SW 1271 (cell line): ENCODE data around the gene PTGR3.

Source experiments
- DNase-seq, 2 experiments: peaks; one replicate each; lab custom pipeline; 2025; lab: John Stamatoyannopoulos, UW

Gene PTGR3

GRCh38 chr18:75169411-75169810 is 39.5 kb downstream of the PTGR3 start:
- DNase-seq = no peak

DNA sequence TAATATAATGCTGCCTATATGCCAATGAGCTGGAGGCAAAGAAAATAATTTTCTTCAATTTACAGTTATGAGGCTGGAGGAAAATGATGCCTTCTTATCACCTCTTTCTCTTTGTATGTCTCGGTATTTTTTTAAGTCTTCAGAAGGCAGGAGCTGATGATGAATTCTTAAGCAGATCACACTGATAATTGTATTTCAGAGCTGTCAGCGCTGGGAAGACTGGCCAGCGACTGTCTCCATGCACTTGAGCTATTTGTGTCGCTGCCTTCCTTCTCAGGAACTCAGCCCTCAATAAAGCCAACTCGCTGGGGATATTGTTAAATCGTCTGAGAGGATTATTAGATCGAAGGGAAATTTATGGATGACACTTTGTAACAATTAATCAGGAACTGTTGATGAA is 40.3 kb downstream of the PTGR3 start:
- no peak for DNase-seq

GRCh38 chr18:75167759-75168618 is 41.0 kb downstream of the PTGR3 start:
- no peak for DNase-seq

DNA sequence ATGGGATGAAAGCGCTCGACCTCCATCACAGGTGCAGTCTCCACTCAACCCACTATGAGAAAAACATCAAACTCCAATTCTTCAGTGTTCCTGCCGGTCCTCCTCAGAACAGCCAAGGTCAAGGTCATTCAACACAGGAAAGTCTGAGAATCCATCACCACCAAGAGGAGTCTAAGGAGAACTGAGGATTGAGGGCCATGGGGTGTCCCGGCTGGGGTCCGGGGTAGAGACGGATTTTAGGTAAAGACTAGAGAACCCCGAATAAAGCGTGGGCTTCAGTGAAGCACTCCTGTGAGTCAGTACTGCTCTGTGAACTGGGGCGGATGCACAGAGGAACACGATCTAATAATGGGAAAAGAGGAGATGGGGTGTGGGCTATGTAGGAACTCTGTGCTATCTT is 41.8 kb downstream of the PTGR3 start:
- no peak for DNase-seq

DNA sequence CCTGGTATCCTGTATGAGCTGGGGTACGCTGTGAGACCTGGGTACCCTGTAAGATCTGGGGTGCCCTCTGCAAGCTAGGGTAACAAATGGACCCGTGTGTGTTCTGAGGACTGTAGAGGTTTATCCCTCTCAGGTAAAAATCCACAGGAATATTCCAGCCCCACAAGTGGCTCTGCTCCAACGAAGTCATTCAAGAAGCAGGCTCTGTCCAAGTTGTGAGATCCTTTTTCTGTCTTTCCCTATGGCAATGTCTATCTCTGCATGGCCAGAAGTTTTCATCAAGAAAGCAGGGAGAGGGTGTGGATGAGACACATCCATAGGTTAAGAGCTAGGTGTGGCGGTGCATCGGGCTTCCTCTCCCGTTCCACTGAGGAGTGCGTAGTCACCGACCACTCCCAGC is 43.0 kb downstream of the PTGR3 start:
- DNase-seq = no peak

DNA sequence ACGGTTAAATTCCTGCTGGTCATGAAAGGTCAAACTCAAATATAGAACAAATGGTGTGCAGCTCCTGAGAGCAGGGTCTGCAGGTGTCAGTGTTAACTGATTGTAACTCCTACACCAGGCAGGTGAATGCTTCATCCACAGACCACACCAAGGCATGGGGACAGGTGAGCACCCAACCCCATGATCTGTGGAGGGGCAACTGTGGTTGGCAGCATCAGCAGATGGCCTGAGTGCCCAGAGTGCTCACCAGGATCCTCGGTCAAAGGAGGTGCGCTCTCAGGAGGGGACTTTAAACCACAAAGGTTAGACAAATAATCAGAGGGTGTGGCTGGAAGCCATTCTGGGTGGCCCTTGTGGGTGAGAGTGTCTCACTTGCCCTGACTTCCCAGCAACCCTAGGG is 44.5 kb downstream of the PTGR3 start:
- no peak for DNase-seq

DNA sequence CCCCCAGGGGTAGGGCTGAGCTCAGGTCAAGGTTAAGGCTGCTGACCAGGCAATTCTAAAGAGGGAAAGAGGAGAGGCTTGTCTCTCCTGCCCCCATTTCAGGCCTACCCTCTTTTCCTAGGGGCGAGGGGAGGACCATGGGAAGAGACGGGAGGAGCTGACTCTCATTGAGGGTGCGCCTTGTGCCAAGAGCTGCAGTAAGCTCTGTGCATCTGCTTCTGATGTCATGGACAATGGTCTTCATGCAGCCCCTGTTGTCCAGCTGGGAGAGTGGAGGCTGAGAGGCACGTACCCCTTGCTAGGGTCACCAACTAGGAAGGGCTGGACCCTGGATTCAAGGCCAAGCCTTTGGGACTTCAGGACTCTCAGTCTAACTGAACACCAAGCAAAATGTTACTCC is 45.2 kb downstream of the PTGR3 start:
- no peak for DNase-seq

GRCh38 chr18:75162978-75163377 is 46.0 kb downstream of the PTGR3 start:
- no peak for DNase-seq

DNA sequence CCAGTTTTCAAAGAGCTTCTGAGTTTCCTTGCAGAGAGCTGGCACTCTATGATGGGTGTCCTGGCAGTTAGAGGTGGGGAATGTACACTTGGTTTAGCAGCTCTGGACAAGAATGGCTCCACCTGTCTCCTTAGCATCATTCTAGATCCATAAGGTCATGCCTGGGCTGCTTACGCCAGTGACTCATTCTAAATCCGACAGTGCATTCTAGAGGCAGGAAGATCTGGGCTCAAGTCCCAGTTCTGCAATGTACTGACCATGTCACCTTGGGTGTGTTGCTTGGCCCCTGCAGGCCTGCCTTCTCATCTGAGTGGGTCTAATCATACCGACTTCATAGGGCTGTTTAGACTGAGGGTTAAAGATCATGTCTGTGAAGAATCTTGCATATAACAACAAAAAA is 46.5 kb downstream of the PTGR3 start:
- no peak for DNase-seq

DNA sequence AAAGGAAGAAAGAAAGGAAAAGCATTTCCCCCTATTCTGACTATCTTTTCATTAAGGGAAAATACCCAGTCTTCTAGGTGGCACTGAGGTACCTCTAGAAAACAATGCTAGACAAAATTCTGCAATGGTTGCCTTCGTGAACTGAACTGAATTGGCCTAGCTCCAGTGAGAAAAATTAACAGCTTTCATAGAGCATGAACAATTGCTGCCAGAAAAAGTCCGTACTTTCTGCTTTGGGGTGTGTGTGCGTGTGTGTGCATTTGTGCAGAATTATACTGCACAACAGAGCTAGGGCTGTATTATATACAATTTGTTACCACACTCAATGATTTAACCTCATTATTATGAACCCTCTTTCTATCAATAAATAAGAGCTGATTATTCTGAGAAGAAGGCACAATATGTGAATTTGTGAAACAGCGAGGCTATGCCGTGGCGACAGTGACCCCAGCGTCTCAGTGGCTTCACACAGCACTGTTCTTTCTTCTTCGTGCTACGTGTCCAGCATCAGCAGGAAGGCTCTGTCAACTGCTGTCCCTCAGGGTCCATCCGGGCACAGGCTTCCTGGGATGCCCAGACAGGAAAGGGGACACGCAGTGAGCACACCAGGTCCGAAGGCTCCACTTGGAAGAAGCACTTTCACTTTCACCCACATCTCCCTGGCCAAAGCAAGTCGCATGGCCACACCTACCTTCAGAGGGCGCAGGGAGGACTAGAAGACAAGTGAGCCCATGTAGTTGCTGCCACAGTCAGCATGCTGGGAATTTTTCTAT is 47.5 kb downstream of the PTGR3 start:
- no peak for DNase-seq

DNA sequence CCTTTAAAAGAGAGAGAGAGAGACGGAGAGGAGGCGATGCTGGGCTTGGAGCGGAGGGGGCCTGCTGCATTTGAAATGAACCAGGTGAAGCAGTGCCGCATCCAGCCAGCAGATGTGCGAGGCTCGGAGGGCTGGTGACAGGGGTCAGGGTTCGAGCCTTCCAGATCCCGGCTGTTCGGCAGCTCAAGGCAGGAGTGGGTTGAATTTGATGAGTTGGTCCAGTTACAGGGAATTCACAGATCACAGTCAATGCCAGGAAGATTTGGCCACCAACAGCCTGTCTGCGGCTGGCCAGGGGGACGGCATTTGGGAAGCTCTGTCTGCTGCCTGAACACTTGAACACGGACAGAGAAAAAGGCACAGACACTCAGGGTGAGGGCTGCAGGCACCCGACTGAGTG is 48.6 kb downstream of the PTGR3 start:
- DNase-seq = no peak

DNA sequence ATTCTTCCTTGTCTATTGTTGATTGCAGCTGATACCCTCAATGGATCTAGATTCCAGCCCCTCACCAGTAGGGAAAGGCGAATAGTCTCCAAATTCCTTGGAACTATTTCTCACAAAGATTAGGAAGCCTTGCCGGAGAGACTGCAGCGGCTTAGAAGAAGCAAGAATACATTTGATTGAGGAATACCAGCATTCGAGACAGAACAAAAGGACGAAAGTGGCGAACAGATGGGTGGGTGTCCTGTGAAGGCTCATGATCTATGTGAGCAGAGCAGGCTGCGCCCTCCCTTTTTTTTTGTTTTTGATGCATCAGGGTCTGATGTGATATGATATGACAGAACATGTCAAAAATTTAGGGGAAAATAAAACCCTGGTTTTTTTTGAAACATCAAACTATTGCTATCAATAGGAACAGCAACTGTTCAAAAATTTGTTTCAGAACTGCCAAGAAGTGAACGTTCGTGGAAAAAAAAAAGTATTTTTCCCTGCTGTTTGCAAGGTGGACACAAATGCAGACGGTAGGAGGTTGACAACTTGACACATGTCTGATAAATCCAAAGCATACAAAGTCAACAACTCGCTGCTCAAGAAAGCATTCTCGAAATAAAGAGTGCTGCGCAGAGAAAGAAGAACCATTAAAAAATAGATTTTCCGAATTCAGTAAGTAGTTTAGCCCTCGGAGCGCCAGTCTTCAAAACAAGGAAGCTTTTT is 49.1 kb downstream of the PTGR3 start:
- no peak for DNase-seq

DNA sequence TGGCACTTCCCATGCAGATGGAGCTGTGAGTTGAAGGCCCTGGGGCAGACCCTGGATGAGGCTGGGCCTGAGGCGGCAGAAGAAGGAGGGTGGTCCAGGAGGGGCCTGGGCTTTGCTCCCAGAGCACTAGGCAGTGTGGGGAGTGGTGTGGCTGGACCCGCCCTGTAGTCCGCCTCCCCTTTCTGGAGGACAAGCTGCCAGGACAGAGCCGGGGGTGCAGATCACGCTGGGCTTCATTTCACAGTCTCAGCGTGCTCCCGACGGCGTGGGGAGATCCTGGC is 49.8 kb downstream of the PTGR3 start:
- no peak for DNase-seq
